SH-SY5Y (cell line): ENCODE results near the gene BAZ1A.

ENCODE experiments used
- GATA2 ChIP-seq: IDR thresholded peaks from 2 replicates; pipeline ENCODE4 v1.6.1; 2011; ENCODE audit warnings: mild to moderate bottlenecking, low read depth, low read length
- GATA3 ChIP-seq: IDR thresholded peaks from 2 replicates; pipeline ENCODE4 v1.6.1; 2011; ENCODE audit warnings: low read depth, mild to moderate bottlenecking, low read length, moderate library complexity

DNA sequence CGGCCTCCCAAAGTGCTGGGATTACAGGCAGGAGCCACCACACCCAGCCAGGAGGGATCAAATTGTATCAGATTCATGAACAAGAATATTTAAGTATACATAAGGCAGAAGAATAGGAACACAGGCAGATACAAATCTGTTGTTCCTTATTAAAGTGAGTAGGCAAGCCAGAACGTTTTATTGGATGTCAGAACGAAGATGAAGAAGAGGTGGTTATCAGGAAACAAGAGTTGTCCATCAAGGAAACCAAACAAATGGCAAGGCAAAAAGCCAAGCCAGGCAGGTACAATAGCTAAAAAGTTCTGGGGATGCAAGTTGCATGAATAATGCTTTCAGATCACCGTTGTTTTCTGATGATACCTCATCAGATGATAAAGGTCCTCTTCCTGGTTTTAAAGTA lies 31.1 kb upstream of the BAZ1A start:
- TF ChIP-seq GATA3 (no peak), GATA2 (no peak)
